Activated naive CD4-positive, alpha-beta T cell treated with anti-CD3 and anti-CD28 coated beads, Interleukin-2, amount 10 ng/mL, durations not matched to agents 7 days and 5 days (primary cell): ENCODE results near the gene GARNL3.

Experiments
- CTCF ChIA-PET: fragments of 350-600 bp; sonication (Branson Sonifier 250); formaldehyde crosslinking; loops from one replicate; lab custom pipeline; 2021; ENCODE audit warnings: antibody characterized with exemption; lab: Charles Lee
- DNase-seq: peaks from one replicate; pipeline ENCODE4 v3.0.0-alpha.2; 2020
- H3K27ac Mint-ChIP-seq: one replicate; pipeline ENCODE4 v1.8.0; 2021; ENCODE audit warnings: mild to moderate bottlenecking, moderate library complexity, mixed read lengths
- H3K27me3 Mint-ChIP-seq: one replicate; pipeline ENCODE4 v1.8.0; 2021; ENCODE audit warnings: mild to moderate bottlenecking, mixed read lengths
- H3K36me3 Mint-ChIP-seq: one replicate; pipeline ENCODE4 v1.8.0; 2021; ENCODE audit warnings: mixed read lengths
- H3K4me1 Mint-ChIP-seq: one replicate; pipeline ENCODE4 v1.8.0; 2021; ENCODE audit warnings: mixed read lengths
- H3K4me3 Mint-ChIP-seq: one replicate; pipeline ENCODE4 v1.8.0; 2021; ENCODE audit warnings: mild to moderate bottlenecking, moderate library complexity, mixed read lengths
- H3K9me3 Mint-ChIP-seq: one replicate; pipeline ENCODE4 v1.8.0; 2021; ENCODE audit warnings: mixed read lengths

The GARNL3 gene

GRCh38 chr9:127399736-127400269, 135.2 kb downstream of the GARNL3 start:
- H3K36me3 Mint-ChIP-seq, result no peaks in the 10 kb centered on the region
- CTCF ChIA-PET, result interaction anchor here (0.6 to 1.9 kb wide), 3 partner anchors 17 to 185 kb away, joined by 3 to 6 read pairs (median 3); no protein-coding TSS in a partner anchor
- no peak overlapping the region for H3K4me3 Mint-ChIP-seq
- H3K9me3 Mint-ChIP-seq, result no peaks in the 10 kb centered on the region
- H3K27ac Mint-ChIP-seq, result no peak overlapping the region
- peaks cover 17% of the 10 kb centered on the region for H3K4me1 Mint-ChIP-seq
- no peak for DNase-seq
- peaks cover 87% of the 10 kb centered on the region for H3K27me3 Mint-ChIP-seq

- Mint-ChIP-seq H3K27ac (no peak overlapping the region), H3K27me3 (peaks cover 87% of the 10 kb centered on the region)
- CTCF ChIA-PET, result no interaction called here
Observed at GRCh38 chr9:127402401-127403090, 138.0 kb downstream of the GARNL3 start.

GRCh38 chr9:127403507-127404192, 139.1 kb downstream of the GARNL3 start:
- H3K27ac Mint-ChIP-seq, result no peak overlapping the region
- no peaks in the 10 kb centered on the region for H3K4me1 Mint-ChIP-seq
- DNase-seq, result no peak
- CTCF ChIA-PET, result no interaction called here
- H3K9me3 Mint-ChIP-seq, result no peaks in the 10 kb centered on the region
- H3K4me3 Mint-ChIP-seq, result no peak overlapping the region
- no peaks in the 10 kb centered on the region for H3K36me3 Mint-ChIP-seq
- peaks cover 84% of the 10 kb centered on the region for H3K27me3 Mint-ChIP-seq

More at GRCh38 chr9:127402401-127403090, 138.0 kb downstream of the GARNL3 start:
- no peaks in the 10 kb centered on the region for H3K9me3 Mint-ChIP-seq
- H3K4me3 Mint-ChIP-seq, result no peak overlapping the region
- peaks cover 7% of the 10 kb centered on the region for H3K4me1 Mint-ChIP-seq
- DNase-seq, result no peak
- H3K36me3 Mint-ChIP-seq, result no peaks in the 10 kb centered on the region

DNA sequence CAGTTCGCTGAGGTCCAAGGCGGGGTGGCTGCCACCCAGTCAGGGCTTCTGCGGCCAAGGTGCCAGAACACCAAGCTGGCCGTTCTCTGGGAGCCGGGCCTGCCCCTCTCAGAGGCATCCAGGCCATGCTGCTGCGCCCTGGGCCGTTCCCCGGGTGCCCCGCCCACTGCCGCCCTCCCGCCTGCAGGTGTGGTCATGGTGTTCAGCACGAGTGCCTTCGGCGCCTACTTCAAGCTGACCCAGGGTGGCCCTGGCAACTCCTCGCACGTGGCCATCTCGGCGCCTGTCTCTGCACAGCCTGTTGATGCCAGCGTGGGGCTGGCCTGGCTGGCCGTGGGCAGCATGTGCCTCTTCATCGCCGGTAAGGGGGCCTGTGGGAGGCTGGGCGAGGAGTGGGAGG, 140.1 kb downstream of the GARNL3 start:
- H3K27ac Mint-ChIP-seq, result no peak overlapping the region
- no peaks in the 10 kb centered on the region for H3K4me1 Mint-ChIP-seq
- H3K36me3 Mint-ChIP-seq, result no peaks in the 10 kb centered on the region
- H3K4me3 Mint-ChIP-seq, result no peak overlapping the region
- CTCF ChIA-PET, result no interaction called here
- H3K27me3 Mint-ChIP-seq, result peaks cover 76% of the 10 kb centered on the region
- no peak for DNase-seq
- H3K9me3 Mint-ChIP-seq, result no peaks in the 10 kb centered on the region

- H3K27me3 Mint-ChIP-seq, result peaks cover 73% of the 10 kb centered on the region
- DNase-seq, result no peak
- H3K36me3 Mint-ChIP-seq, result no peaks in the 10 kb centered on the region
- H3K27ac Mint-ChIP-seq, result no peak overlapping the region
- no peaks in the 10 kb centered on the region for H3K9me3 Mint-ChIP-seq
- H3K4me1 Mint-ChIP-seq, result no peaks in the 10 kb centered on the region
- no peak overlapping the region for H3K4me3 Mint-ChIP-seq
- CTCF ChIA-PET, result interaction anchor here (2.5 kb wide), 1 partner anchor 7 kb away, joined by 7 read pairs; no protein-coding TSS in a partner anchor
Observed at GRCh38 chr9:127405344-127406125, 141.0 kb downstream of the GARNL3 start.

DNA sequence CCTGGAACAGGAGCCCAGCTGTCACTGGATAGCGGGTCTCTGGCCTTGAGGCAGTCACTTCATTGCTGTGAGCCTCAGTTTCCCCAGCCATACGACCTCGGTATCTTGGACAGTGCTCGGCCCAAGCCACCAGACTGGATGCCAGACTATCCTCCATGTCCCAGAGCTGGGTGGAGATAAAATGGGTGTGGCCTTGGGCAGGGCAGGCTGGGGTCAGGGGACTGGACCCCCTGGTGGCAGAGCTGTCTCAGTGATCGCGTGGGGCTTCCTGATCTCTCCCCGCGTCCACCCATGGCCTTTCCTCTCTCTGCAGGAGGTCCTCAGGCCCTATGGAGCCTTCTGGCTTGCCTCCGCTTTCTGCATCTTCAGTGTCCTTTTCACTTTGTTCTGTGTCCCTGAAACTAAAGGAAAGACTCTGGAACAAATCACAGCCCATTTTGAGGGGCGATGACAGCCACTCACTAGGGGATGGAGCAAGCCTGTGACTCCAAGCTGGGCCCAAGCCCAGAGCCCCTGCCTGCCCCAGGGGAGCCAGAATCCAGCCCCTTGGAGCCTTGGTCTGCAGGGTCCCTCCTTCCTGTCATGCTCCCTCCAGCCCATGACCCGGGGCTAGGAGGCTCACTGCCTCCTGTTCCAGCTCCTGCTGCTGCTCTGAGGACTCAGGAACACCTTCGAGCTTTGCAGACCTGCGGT, 142.4 kb downstream of the GARNL3 start:
- H3K27me3 Mint-ChIP-seq, result peaks cover 71% of the 10 kb centered on the region
- H3K9me3 Mint-ChIP-seq, result no peaks in the 10 kb centered on the region

DNA sequence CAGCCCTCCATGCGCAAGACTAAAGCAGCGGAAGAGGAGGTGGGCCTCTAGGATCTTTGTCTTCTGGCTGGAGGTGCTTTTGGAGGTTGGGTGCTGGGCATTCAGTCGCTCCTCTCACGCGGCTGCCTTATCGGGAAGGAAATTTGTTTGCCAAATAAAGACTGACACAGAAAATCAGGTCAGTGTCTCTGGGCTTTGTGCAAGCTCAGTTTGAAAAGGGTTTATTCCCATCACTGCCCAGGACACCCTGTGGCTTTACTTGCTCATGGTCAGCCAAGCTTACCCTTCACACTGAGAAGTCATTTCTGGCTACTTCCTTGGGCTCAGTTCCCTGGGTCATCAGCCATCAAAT, 142.9 kb downstream of the GARNL3 start:
- no peaks in the 10 kb centered on the region for H3K9me3 Mint-ChIP-seq
- no peaks in the 10 kb centered on the region for H3K4me1 Mint-ChIP-seq
- no peak overlapping the region for H3K4me3 Mint-ChIP-seq
- H3K36me3 Mint-ChIP-seq, result no peaks in the 10 kb centered on the region
- H3K27me3 Mint-ChIP-seq, result peaks cover 71% of the 10 kb centered on the region
- no peak for DNase-seq
- no peak overlapping the region for H3K27ac Mint-ChIP-seq
- CTCF ChIA-PET, result interaction anchor here (2.5 kb wide), 1 partner anchor 9 kb away, joined by 7 read pairs; no protein-coding TSS in a partner anchor

More for the DNA sequence above, 142.4 kb downstream of the GARNL3 start:
- no peak for DNase-seq
- no peaks in the 10 kb centered on the region for H3K4me1 Mint-ChIP-seq
- H3K36me3 Mint-ChIP-seq, result no peaks in the 10 kb centered on the region
- no peak overlapping the region for H3K4me3 Mint-ChIP-seq
- H3K27ac Mint-ChIP-seq, result no peak overlapping the region
- CTCF ChIA-PET, result interaction anchor here (2.5 kb wide), 1 partner anchor 8 kb away, joined by 7 read pairs; no protein-coding TSS in a partner anchor

DNA sequence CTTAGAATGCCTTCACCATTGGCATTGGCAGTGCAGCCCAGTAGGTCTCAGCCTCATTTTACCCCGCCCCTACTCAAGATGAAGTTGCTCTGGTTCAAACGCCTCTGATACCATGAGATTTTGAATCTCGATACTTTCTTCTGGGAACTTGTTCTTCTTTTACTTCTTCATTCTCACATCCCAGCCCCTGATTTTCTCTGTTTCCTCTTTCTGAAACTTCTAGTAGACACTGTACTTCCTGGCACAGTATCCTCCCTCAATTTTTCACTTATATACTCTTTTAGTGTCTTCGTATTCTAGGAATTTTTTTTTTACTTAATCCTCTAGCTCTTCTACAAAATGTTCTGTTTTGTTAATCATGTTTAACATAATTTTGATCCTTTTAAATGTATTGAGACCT, 146.5 kb downstream of the GARNL3 start:
- H3K27me3 Mint-ChIP-seq, result peaks cover 68% of the 10 kb centered on the region
- CTCF ChIA-PET, result no interaction called here

DNA sequence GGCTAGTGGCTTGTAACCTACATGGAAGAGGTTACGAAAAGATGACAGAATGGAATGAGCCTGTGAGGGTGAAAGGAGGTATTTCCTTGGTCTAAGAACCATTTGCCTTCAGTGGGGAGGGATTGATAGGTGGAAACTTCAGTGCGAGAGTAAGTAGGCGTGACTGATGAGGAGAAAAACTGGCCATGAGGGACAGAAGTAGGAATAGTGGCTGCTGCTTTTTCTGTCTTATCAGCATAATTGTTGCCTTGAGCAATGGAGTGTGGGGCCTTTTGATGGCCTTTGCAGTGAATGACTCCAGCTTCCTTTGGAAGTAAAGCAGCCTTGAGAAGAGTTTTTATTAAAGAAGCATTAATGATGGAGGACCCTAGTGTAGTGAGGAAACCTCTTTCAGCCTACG, 150.6 kb downstream of the GARNL3 start:
- H3K27ac Mint-ChIP-seq, result no peak overlapping the region
- CTCF ChIA-PET, result interaction anchor here (1.2 kb wide), 1 partner anchor 200 kb away, joined by 4 read pairs; no protein-coding TSS in a partner anchor
- peaks cover 62% of the 10 kb centered on the region for H3K27me3 Mint-ChIP-seq
- H3K4me3 Mint-ChIP-seq, result no peak overlapping the region
- no peaks in the 10 kb centered on the region for H3K36me3 Mint-ChIP-seq
- no peak for DNase-seq
- H3K9me3 Mint-ChIP-seq, result no peaks in the 10 kb centered on the region
- H3K4me1 Mint-ChIP-seq, result peaks cover 10% of the 10 kb centered on the region

More for the DNA sequence above, 146.5 kb downstream of the GARNL3 start:
- no peaks in the 10 kb centered on the region for H3K9me3 Mint-ChIP-seq
- no peak overlapping the region for H3K4me3 Mint-ChIP-seq
- H3K27ac Mint-ChIP-seq, result no peak overlapping the region
- H3K4me1 Mint-ChIP-seq, result no peaks in the 10 kb centered on the region
- DNase-seq, result no peak
- no peaks in the 10 kb centered on the region for H3K36me3 Mint-ChIP-seq

- no peaks in the 10 kb centered on the region for H3K9me3 Mint-ChIP-seq
- no peak for DNase-seq
- H3K27me3 Mint-ChIP-seq, result peaks cover 57% of the 10 kb centered on the region
- CTCF ChIA-PET, result interaction anchor here (1.2 kb wide), 1 partner anchor 201 kb away, joined by 4 read pairs; no protein-coding TSS in a partner anchor
- no peaks in the 10 kb centered on the region for H3K36me3 Mint-ChIP-seq
- H3K4me3 Mint-ChIP-seq, result no peak overlapping the region
- peaks cover 10% of the 10 kb centered on the region for H3K4me1 Mint-ChIP-seq
- no peak overlapping the region for H3K27ac Mint-ChIP-seq
Observed at GRCh38 chr9:127415657-127416056, 151.1 kb downstream of the GARNL3 start.

DNA sequence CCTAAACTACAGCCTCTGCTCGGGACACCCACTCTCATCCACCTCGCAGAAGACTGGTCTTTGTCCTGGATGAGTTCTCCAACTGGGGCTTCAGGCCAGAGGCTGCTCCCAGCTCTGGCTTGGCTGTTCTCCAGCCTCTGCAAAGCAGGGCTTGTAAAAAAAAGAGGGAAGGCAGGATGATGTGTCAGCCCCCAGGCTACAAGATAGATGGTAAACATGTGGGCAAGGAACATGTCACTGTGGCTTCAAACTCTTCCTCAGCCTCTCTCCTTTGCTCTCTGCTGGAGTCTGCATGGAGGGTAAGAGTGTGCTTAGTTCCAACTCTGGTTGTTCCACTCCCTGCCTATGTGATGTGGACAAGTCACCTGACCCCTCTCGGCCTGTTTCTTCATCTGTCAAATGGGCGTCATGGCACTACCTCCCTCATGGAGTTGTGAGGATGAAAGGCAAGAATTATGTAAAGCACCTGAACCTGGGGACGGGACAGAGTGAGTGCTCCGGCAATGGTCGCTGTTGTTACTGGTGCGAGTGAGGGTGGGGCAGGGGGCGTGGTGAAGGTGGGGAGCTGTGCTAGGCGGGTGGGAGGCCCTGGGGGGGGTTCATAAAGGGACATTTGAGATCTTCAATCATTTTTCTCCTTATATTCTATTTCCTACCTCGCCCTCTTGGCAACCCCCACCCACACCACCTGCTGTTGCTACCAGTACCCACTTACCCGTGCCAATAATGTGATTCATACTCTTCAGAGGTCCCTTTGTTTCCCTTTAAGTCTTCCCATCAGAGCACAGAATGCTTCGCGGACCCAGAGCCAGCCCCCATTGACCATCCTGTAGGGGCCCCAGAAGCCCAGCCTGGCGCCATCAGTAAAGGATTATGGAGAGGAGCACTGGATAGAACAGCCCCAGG, 152.8 kb downstream of the GARNL3 start:
- DNase-seq, result no peak
- Mint-ChIP-seq H3K27me3 (peaks cover 42% of the 10 kb centered on the region), H3K9me3 (no peaks in the 10 kb centered on the region), H3K4me1 (peaks cover 10% of the 10 kb centered on the region), H3K36me3 (no peaks in the 10 kb centered on the region), H3K4me3 (peak overlapping the region; percentile 26), H3K27ac (no peak overlapping the region)
- CTCF ChIA-PET, result interaction anchor here (0.9 to 1.7 kb wide), 4 partner anchors 18 to 108 kb away, joined by 3 to 4 read pairs (median 3); no protein-coding TSS in a partner anchor

DNA sequence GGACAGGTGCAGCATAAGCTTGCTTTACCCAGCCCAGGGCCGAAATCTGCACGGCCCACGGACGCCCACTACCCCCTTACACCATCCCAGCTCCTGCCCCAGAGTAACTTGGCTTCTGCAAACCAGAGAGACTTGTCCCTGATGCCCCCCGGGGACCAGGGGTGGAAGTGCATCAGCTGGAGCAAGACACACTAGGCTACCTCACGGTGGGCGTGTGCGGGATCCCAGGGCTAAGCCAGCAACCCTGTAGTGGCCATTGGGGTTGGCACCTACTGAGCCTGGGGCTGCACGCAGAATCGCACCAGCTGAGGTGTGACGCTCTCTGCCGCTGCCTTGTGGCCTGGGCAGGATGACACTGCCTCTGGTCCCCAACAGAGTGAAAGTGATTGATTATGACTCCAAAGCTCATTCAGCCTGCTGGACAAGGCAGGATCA, 153.5 kb downstream of the GARNL3 start:
- CTCF ChIA-PET, result interaction anchor here (0.8 to 1.7 kb wide), 4 partner anchors 25 to 203 kb away, joined by 3 to 4 read pairs (median 3); no protein-coding TSS in a partner anchor
- H3K27ac Mint-ChIP-seq, result no peak overlapping the region
- no peak overlapping the region for H3K4me3 Mint-ChIP-seq

More for the DNA sequence above, 153.5 kb downstream of the GARNL3 start:
- H3K27me3 Mint-ChIP-seq, result peaks cover 37% of the 10 kb centered on the region
- no peaks in the 10 kb centered on the region for H3K36me3 Mint-ChIP-seq
- DNase-seq, result peak; percentile 70
- peaks cover 14% of the 10 kb centered on the region for H3K4me1 Mint-ChIP-seq
- H3K9me3 Mint-ChIP-seq, result no peaks in the 10 kb centered on the region
